Activated T-helper 2 cell treated with anti-CD3 and anti-CD28 coated beads, Interferon-gamma antibody, Interleukin-2, Interleukin-4, amounts not matched to agents 10 μg/mL and 5 μg/mL and 100 μg/mL, durations not matched to agents 14 hours and 24 hours and 36 hours (primary cell): ENCODE measurements around the gene POLR2F. TPM values are rescaled to one million over a fixed set of nuclear protein-coding genes. Genes with fewer than 3 reads are reported as not detected.
"Not testable (repeated sequence)": the region's sequence is repeated elsewhere in the genome, so short reads cannot be mapped to it uniquely, and the experiment has no call there.

Source experiments
- DNase-seq: peaks from one replicate; pipeline ENCODE4 v3.0.0; 2021; ENCODE audit warnings: low spot score
- H3K27ac Mint-ChIP-seq: one replicate; pipeline ENCODE4 v1.8.0; 2021; ENCODE audit warnings: mixed read lengths
- H3K27me3 Mint-ChIP-seq: one replicate; pipeline ENCODE4 v1.8.0; 2021; ENCODE audit warnings: low read depth, mixed read lengths
- H3K36me3 Mint-ChIP-seq: one replicate; pipeline ENCODE4 v1.8.0; 2021; ENCODE audit warnings: low read depth, mixed read lengths
- H3K4me1 Mint-ChIP-seq: one replicate; pipeline ENCODE4 v1.8.0; 2021; ENCODE audit warnings: low read depth, mixed read lengths
- H3K4me3 Mint-ChIP-seq: one replicate; pipeline ENCODE4 v1.8.0; 2021; ENCODE audit warnings: low read depth, mild to moderate bottlenecking, moderate library complexity, mixed read lengths
- H3K9me3 Mint-ChIP-seq: one replicate; pipeline ENCODE4 v1.8.0; 2021; ENCODE audit warnings: mixed read lengths
- intact Hi-C: fragments of 100-400 bp; cut with micrococcal nuclease; formaldehyde crosslinking; loops from one replicate; pipeline ENCODE4 v1.15.1; 2023
- total RNA-seq: library from RNA; stranded (reverse); gene quantifications from 2 replicates; pipeline ENCODE4 v1.2.3, GENCODE V29; 2022

The POLR2F gene
- total RNA-seq, 1 donor from 2014 or later, result 92.6 TPM

GRCh38 chr22:37968452-37969251 is 15.2 kb downstream of the POLR2F start:
- Mint-ChIP-seq H3K36me3 (peaks cover 28% of the 10 kb centered on the region), H3K9me3 (no peaks in the 10 kb centered on the region), H3K4me3 (no peak overlapping the region), H3K4me1 (no peaks in the 10 kb centered on the region), H3K27ac (no peak overlapping the region), H3K27me3 (no peaks in the 10 kb centered on the region)
- no peak for DNase-seq
- intact Hi-C loops, result no loop called here

DNA sequence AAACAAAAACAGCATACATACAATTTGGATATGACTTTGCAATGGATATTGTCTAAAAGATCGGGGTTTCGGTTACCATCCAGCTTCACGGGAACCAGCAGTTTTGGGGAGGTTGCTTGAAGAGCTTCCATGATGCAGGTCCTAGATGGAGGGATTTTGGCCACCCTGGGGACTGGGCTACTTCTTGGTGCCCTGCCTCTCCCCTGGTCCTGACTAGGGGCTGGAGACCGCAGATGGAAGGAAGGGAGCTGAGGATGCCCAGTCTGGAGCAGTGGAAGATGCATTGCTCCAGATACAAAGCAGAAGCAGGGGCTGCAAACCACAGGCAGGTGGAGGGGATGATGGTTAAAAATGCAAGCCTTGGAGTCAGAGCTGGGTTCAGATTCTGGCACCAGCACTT is 17.4 kb downstream of the POLR2F start:
- Mint-ChIP-seq H3K4me3 (no peak overlapping the region), H3K27ac (no peak overlapping the region), H3K27me3 (no peaks in the 10 kb centered on the region), H3K9me3 (no peaks in the 10 kb centered on the region), H3K4me1 (no peaks in the 10 kb centered on the region), H3K36me3 (peaks cover 23% of the 10 kb centered on the region)
- intact Hi-C loops, result no loop called here
- no peak for DNase-seq

- Mint-ChIP-seq H3K36me3 (peaks cover 19% of the 10 kb centered on the region), H3K9me3 (no peaks in the 10 kb centered on the region), H3K27me3 (no peaks in the 10 kb centered on the region), H3K4me3 (no peak overlapping the region), H3K4me1 (no peaks in the 10 kb centered on the region), H3K27ac (no peak overlapping the region)
- intact Hi-C loops, result no loop called here
- DNase-seq, result no peak
These were observed 18.3 kb downstream of the POLR2F start for GRCh38 chr22:37971475-37972434.

GRCh38 chr22:37972527-37972926 is 19.0 kb downstream of the POLR2F start:
- Mint-ChIP-seq H3K4me1 (no peaks in the 10 kb centered on the region), H3K27me3 (no peaks in the 10 kb centered on the region), H3K36me3 (peaks cover 13% of the 10 kb centered on the region), H3K4me3 (no peak overlapping the region), H3K9me3 (no peaks in the 10 kb centered on the region), H3K27ac (no peak overlapping the region)
- intact Hi-C loops, result no loop called here
- DNase-seq, result no peak

DNA sequence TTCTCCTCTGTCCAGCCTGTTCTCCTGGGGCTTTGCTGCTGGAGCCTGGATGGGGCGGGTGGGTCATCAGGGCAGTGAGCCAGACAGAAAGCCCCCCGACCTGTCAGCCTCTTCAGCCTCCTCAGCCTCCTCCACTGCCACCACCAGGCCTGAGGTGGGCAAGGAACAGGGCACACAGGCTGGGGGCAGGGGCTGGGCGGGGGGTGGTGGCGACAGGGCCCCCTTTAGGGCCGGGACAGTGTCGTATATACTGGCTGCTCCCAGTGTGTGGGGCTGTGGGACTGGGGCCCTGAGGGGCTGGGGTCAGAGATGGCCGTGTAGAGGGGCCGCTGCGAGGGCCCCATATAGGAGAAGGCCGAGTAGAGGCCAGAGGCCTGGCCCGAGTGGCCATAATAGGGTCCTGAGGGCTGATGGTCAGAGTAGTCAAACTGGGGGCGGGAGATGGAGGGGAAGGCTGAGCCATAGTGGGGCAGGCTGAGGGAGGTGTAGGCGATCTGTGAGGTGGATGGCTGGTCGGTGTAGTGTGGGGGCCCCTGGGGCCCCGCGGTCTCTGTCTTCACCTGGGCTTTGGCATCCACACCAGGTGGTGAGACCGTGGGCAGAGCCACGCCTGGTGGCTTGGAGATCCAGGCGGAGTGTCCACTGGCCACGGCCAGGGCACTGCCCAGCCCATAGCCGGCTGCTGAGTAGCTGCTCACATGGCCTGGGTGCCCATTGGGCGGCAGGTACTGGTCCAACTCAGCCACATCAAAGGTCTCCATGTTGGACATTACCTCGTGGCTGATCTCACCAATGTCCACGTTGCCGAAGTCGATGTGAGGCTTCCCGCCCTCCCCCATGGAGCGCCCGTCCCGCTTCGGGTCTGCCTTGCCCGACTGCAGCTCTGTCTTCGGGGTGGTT is 20.0 kb downstream of the POLR2F start:
- Mint-ChIP-seq H3K27ac (no peak overlapping the region), H3K36me3 (peaks cover 6% of the 10 kb centered on the region), H3K9me3 (no peaks in the 10 kb centered on the region), H3K4me1 (no peaks in the 10 kb centered on the region), H3K27me3 (no peaks in the 10 kb centered on the region), H3K4me3 (no peak overlapping the region)
- intact Hi-C loops, result no loop called here
- no peak for DNase-seq

DNA sequence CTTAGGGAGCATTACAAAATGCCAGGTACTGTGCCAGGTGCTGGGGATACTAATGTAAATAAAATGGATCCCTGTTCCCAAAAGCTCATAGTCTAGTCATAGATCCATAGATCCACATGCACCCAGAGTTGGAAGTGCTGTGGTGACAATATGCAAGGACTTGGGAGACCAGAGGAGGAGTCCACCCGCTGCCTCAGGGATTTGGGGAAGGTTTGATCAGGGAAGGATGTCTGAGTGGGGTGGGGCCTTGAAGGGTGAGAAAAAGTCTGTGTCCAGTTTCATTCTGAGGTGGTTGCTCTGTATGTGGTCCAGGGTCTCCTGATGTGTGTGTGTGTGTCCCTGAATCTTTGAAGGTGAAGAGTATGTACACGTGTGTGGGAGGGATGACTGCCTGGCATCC is 21.7 kb downstream of the POLR2F start:
- no peak for DNase-seq
- Mint-ChIP-seq H3K27me3 (no peaks in the 10 kb centered on the region), H3K36me3 (no peaks in the 10 kb centered on the region), H3K9me3 (no peaks in the 10 kb centered on the region), H3K4me3 (no peak overlapping the region), H3K4me1 (no peaks in the 10 kb centered on the region), H3K27ac (no peak overlapping the region)
- intact Hi-C loops, result no loop called here

DNA sequence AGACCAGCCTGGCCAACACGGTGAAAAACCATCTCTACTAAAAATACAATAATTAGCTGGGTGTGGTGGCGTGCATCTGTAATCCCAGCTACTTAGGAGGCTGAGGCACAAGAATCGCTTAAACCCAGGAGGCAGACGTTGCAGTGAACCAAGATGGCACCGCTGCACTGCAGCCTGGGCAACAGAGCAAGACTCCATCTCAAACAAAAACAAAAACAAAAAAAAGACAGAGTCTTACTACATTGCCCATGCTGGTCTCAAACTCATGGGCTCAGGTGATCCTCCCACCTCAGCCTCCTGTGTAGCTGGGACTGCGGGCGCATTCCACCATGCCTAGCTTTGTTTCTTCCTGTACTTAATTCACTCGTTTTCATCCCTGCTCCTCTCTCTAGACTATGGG is 22.5 kb downstream of the POLR2F start:
- intact Hi-C loops, H3K9me3 Mint-ChIP-seq, H3K27ac Mint-ChIP-seq, H3K4me3 Mint-ChIP-seq, H3K27me3 Mint-ChIP-seq, H3K4me1 Mint-ChIP-seq, H3K36me3 Mint-ChIP-seq, DNase-seq: not testable (repeated sequence)

- DNase-seq, result no peak
- Mint-ChIP-seq H3K27ac (no peak overlapping the region), H3K36me3 (no peaks in the 10 kb centered on the region), H3K27me3 (no peaks in the 10 kb centered on the region), H3K9me3 (no peaks in the 10 kb centered on the region), H3K4me3 (no peak overlapping the region), H3K4me1 (no peaks in the 10 kb centered on the region)
- intact Hi-C loops, result no loop called here
These were observed 23.0 kb downstream of the POLR2F start for GRCh38 chr22:37976547-37976946.

GRCh38 chr22:37979782-37980181 is 26.3 kb downstream of the POLR2F start:
- no peaks in the 10 kb centered on the region for H3K36me3 Mint-ChIP-seq

DNA sequence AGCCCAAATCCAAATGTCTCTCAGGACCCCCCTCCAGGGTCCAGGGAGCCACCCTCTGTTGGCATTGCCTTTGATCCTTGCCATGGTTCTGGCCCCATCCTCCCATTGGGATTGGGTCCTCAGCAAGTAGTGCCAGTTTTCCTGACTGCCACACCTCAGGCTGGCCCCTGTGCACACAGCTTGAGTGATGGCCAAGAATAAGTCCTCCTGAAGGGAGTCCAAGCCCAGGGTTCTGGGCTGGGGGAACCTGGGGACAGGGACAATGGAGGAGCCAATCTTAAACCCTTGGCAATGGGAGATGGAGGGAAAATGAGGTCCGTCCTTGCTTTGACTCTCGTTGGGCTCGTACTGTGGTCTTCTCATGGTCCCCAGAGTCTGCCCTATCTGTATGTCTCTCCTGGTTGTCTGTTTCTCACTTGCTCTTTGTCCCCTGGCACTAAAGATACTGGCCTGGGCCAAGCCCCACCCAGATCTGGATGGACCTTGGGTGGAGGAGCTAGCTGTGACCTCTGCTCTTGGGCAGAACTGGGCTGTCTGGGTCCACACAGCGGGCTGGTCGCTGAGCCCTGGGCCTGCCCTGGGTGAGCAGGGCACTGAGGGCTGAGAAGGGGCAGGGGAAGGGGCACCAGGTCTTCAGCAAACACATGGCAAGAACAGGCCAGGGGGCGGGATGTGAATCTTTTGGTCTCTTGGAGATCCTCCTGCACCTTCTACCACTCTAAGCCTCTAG is 27.9 kb downstream of the POLR2F start:
- H3K36me3 Mint-ChIP-seq, result no peaks in the 10 kb centered on the region
- H3K9me3 Mint-ChIP-seq, result no peaks in the 10 kb centered on the region
- H3K27ac Mint-ChIP-seq, result no peak overlapping the region
- intact Hi-C loops, result no loop called here
- no peak overlapping the region for H3K4me3 Mint-ChIP-seq
- DNase-seq, result no peak
- H3K27me3 Mint-ChIP-seq, result no peaks in the 10 kb centered on the region
- H3K4me1 Mint-ChIP-seq, result no peaks in the 10 kb centered on the region

More at GRCh38 chr22:37979782-37980181, 26.3 kb downstream of the POLR2F start:
- intact Hi-C loops, result no loop called here
- Mint-ChIP-seq H3K4me3 (no peak overlapping the region), H3K27ac (no peak overlapping the region), H3K4me1 (no peaks in the 10 kb centered on the region), H3K9me3 (no peaks in the 10 kb centered on the region), H3K27me3 (no peaks in the 10 kb centered on the region)
- no peak for DNase-seq

GRCh38 chr22:37982151-37982785 is 28.8 kb downstream of the POLR2F start:
- Mint-ChIP-seq H3K9me3 (no peaks in the 10 kb centered on the region), H3K36me3 (no peaks in the 10 kb centered on the region), H3K27ac (no peak overlapping the region), H3K27me3 (no peaks in the 10 kb centered on the region), H3K4me1 (no peaks in the 10 kb centered on the region), H3K4me3 (no peak overlapping the region)
- intact Hi-C loops, result no loop called here
- DNase-seq, result no peak
